OCI-LY3 (cell line): ENCODE results near the gene IL17A.

Source experiments
- H2AFZ ChIP-seq: fragments of 200-600, 300-600 bp; shearing (Covaris generic); 2 replicates; pipeline ENCODE4 v1.6.0; 2014; ENCODE audit warnings: antibody characterized with exemption, low read depth, low read length
- H3K27ac ChIP-seq: fragments of 200-600, 300-600 bp; sonication (generic); 2 replicates; pipeline ENCODE4 v1.5.1; 2014; ENCODE audit warnings: mild to moderate bottlenecking, low read length, moderate library complexity, mixed read lengths
- H3K27me3 ChIP-seq: fragments of 200-600, 300-600 bp; sonication (generic); 2 replicates; pipeline ENCODE4 v1.6.1; 2014; ENCODE audit warnings: low read depth, low read length, mixed read lengths
- H3K36me3 ChIP-seq: fragments of 200-600, 300-600 bp; sonication (generic); replicated peaks from 2 replicates; pipeline ENCODE3; 2014; ENCODE audit warnings: low read depth, low read length, mixed read lengths
- H3K4me1 ChIP-seq: fragments of 300-600, 200-600 bp; sonication (generic); 2 replicates; pipeline ENCODE4 v1.6.1; 2014; ENCODE audit warnings: low read length, mixed read lengths
- H3K4me2 ChIP-seq: fragments of 200-600, 300-600 bp; sonication (generic); 2 replicates; pipeline ENCODE4 v1.6.1; 2014; ENCODE audit warnings: low read length, mixed read lengths
- H3K4me3 ChIP-seq: fragments of 300-600, 200-600 bp; sonication (generic); 2 replicates; pipeline ENCODE4 v1.5.1; 2014; ENCODE audit warnings: antibody characterized with exemption, mild to moderate bottlenecking, low read length, moderate library complexity
- H3K79me2 ChIP-seq: fragments of 300-600, 200-600 bp; shearing (Covaris generic); 2 replicates; pipeline ENCODE4 v1.6.1; 2014; ENCODE audit warnings: mild to moderate bottlenecking, low read length, mixed read lengths
- H3K9ac ChIP-seq: fragments of 300-600, 200-600 bp; shearing (Covaris generic); 2 replicates; pipeline ENCODE4 v1.6.0; 2014; ENCODE audit warnings: mild to moderate bottlenecking, low read length, moderate library complexity
- H3K9me3 ChIP-seq: fragments of 200-600, 300-600 bp; shearing (Covaris generic); 2 replicates; pipeline ENCODE4 v1.6.1; 2014; ENCODE audit warnings: low read length, mixed read lengths; ENCODE audit not compliant: insufficient read depth
- H4K20me1 ChIP-seq: fragments of 200-600, 300-600 bp; sonication (generic); 2 replicates; pipeline ENCODE4 v1.6.1; 2016; ENCODE audit warnings: low read length, mixed read lengths; ENCODE audit not compliant: insufficient read depth
- EZH2phosphoT487 ChIP-seq: fragments of 200-600 bp; shearing (Covaris generic); IDR thresholded peaks from 2 replicates; pipeline ENCODE4 v1.6.1; 2018; ENCODE audit warnings: antibody characterized with exemption, mixed run types, low read depth
- TF ChIP-seq, protein P1 (sequence below): fragments of 200-600, 300-600 bp; sonication (generic); IDR thresholded peaks from 2 replicates; pipeline ENCODE4 v1.5.1; 2014; ENCODE audit warnings: antibody characterized with exemption, low read length, low read depth

The IL17A gene

DNA sequence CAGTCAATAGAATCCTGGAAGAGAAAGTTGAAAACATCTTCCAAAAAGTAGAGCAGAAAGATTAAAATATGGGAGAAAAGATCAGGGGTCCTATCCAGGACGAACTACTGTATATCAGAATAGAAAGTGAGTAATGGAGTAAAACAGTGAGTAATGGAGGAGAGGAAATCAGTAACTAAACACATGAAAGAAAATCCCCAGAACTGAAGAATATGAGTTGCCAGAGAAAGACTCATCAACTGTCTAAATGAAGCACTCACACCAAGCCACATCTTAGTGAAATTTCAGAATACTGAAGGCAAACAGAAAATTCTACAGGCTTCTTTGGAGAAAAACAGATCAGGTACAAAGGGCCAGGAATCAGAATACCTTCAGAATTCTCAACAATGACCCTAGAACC is 14.9 kb downstream of the IL17A start:
- 0 out of 2 replicates have a peak, but pooled peaks cover 5% of the 10 kb centered on the region for H3K4me1 ChIP-seq
- H4K20me1 ChIP-seq = no peaks in the 10 kb centered on the region
- H2AFZ ChIP-seq = no peak overlapping the region
- H3K36me3 ChIP-seq = no peaks in the 10 kb centered on the region
- H3K4me3 ChIP-seq = no peak overlapping the region
- peaks cover 6% of the 10 kb centered on the region; the same call in 1 of the 2 replicates for H3K27me3 ChIP-seq
- H3K9me3 ChIP-seq = peaks cover 20% of the 10 kb centered on the region; the same call in 1 of the 2 replicates
- H3K79me2 ChIP-seq = no peaks in the 10 kb centered on the region
- no peak overlapping the region for H3K9ac ChIP-seq
- TF ChIP-seq, protein P1, sequence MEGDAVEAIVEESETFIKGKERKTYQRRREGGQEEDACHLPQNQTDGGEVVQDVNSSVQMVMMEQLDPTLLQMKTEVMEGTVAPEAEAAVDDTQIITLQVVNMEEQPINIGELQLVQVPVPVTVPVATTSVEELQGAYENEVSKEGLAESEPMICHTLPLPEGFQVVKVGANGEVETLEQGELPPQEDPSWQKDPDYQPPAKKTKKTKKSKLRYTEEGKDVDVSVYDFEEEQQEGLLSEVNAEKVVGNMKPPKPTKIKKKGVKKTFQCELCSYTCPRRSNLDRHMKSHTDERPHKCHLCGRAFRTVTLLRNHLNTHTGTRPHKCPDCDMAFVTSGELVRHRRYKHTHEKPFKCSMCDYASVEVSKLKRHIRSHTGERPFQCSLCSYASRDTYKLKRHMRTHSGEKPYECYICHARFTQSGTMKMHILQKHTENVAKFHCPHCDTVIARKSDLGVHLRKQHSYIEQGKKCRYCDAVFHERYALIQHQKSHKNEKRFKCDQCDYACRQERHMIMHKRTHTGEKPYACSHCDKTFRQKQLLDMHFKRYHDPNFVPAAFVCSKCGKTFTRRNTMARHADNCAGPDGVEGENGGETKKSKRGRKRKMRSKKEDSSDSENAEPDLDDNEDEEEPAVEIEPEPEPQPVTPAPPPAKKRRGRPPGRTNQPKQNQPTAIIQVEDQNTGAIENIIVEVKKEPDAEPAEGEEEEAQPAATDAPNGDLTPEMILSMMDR = no peak
- TF ChIP-seq EZH2phosphoT487 = no peak
- no peak overlapping the region for H3K4me2 ChIP-seq
- no peak overlapping the region for H3K27ac ChIP-seq

DNA sequence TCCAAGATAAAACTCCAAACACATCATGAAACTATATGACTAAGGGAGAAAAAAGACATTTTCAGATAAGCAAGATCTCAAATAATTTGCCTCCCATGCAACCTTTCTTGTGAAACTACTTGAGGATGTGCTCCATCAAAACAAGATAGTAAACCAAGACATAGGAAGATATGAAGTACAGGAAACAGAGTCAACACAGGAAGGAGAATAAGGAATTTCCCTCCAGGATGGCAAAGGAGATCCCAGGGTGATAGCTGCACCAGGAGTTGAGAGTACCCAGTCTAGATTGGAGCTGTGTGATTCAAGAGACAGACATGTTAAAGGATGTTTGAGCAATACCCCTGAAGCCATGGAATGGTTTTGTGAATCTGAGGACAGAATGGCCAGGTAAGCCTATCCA is 15.3 kb downstream of the IL17A start:
- H3K27me3 ChIP-seq = peaks cover 6% of the 10 kb centered on the region; the same call in 1 of the 2 replicates
- TF ChIP-seq, protein P1 = no peak
- no peak for TF ChIP-seq EZH2phosphoT487
- H3K9ac ChIP-seq = no peak overlapping the region
- peaks cover 20% of the 10 kb centered on the region; the same call in 1 of the 2 replicates for H3K9me3 ChIP-seq
- H3K4me3 ChIP-seq = no peak overlapping the region
- no peak overlapping the region for H3K4me2 ChIP-seq
- H3K4me1 ChIP-seq = 0 out of 2 replicates have a peak, but pooled peaks cover 5% of the 10 kb centered on the region
- no peak overlapping the region for H3K27ac ChIP-seq
- H3K79me2 ChIP-seq = no peaks in the 10 kb centered on the region
- H4K20me1 ChIP-seq = no peaks in the 10 kb centered on the region
- H3K36me3 ChIP-seq = no peaks in the 10 kb centered on the region
- no peak overlapping the region for H2AFZ ChIP-seq

DNA sequence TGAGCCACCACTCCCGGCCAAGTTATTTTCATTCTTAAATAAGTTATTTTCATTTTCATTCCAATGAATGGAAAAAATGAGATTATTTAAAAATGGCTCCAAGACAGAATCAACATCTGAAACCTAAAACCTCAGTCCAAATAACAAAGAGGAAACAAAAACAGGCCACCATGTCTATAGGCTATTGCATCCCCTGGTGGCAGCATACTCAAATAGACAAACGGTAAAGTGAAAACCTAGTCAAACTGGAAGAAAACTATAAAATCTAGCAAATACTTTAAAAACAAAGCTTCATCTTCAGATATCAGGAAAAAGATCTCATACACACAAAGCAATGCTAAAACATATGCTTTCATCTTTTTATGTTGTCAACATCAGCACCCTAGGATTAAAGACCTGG is 20.9 kb downstream of the IL17A start:
- H3K27me3 ChIP-seq = 0 out of 2 replicates have a peak, but pooled peaks cover under 1% of the 10 kb centered on the region
- H3K4me2 ChIP-seq = no peak overlapping the region
- no peak overlapping the region for H3K4me3 ChIP-seq
- H3K36me3 ChIP-seq = no peaks in the 10 kb centered on the region
- no peaks in the 10 kb centered on the region for H3K79me2 ChIP-seq
- H2AFZ ChIP-seq = no peak overlapping the region
- H3K9ac ChIP-seq = no peak overlapping the region
- H3K4me1 ChIP-seq = peaks cover 50% of the 10 kb centered on the region
- H4K20me1 ChIP-seq = no peaks in the 10 kb centered on the region
- no peak overlapping the region for H3K27ac ChIP-seq
- no peaks in the 10 kb centered on the region for H3K9me3 ChIP-seq
- TF ChIP-seq EZH2phosphoT487 = no peak
- TF ChIP-seq, protein P1 = peak; percentile 68

DNA sequence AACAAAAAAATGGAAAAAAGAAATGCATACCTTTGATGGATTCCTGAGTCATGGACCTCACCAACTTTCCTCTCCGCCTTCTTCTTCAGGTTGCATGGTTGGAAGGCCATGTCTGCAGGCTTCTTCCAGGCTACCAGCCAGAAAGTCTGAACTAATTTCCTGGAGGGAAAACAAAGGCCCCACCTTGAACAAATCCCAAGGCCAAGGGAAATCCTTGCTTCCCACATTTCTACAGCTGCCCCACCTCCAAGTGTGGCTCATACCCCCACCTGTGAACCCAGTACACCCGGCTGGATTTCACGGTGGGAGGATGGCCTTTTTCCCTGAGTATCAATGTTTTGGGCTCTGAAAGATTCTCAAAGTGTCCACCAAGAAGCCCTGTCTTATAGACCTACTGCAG is 22.4 kb downstream of the IL17A start:
- no peaks in the 10 kb centered on the region for H3K79me2 ChIP-seq
- H3K27me3 ChIP-seq = no peaks in the 10 kb centered on the region
- H3K27ac ChIP-seq = peak overlapping the region; percentile 91
- peak overlapping the region; percentile 62; the same call in 1 of the 2 replicates for H3K9ac ChIP-seq
- no peaks in the 10 kb centered on the region for H4K20me1 ChIP-seq
- TF ChIP-seq, protein P1 = no peak
- TF ChIP-seq EZH2phosphoT487 = no peak
- peak overlapping the region; percentile 61 for H3K4me2 ChIP-seq
- H2AFZ ChIP-seq = no peak overlapping the region
- H3K4me1 ChIP-seq = peaks cover 59% of the 10 kb centered on the region
- no peaks in the 10 kb centered on the region for H3K36me3 ChIP-seq
- no peaks in the 10 kb centered on the region for H3K9me3 ChIP-seq
- no peak overlapping the region for H3K4me3 ChIP-seq
